Gastroesophageal sphincter (tissue), 4 donors: ENCODE data around the gene HPSE2. TPM values are rescaled to one million over a fixed set of nuclear protein-coding genes. Genes with fewer than 3 reads are reported as not detected.

Experiments used
- ATAC-seq: fragments of 150-250 bp; one replicate; pipeline ENCODE4 v1.9.1; 2016; ENCODE audit warnings: mild to moderate bottlenecking, moderate library complexity
- H3K27ac ChIP-seq, 4 donors: fragments of 200-600 bp; sonication (generic) in 3 of 4; 1 replicate in 3 of 4; 2 replicates in 1 of 4; pipeline ENCODE4 v1.5.1; 2016 to 2019
- H3K27me3 ChIP-seq: fragments of 200-600 bp; sonication (generic); one replicate; pipeline ENCODE4 v1.5.1; 2019
- H3K36me3 ChIP-seq, 2 donors: fragments of 200-600 bp; sonication (generic); one replicate each; pipeline ENCODE4 v1.5.1; 2019; ENCODE audit warnings: control low read depth in 1 of 2
- H3K4me1 ChIP-seq, 3 donors: fragments of 200-600 bp; sonication (generic); 1 replicate in 2 of 3; 2 replicates in 1 of 3; pipeline ENCODE4 v1.5.1; 2016 to 2019; ENCODE audit warnings: control low read depth in 2 of 3
- H3K4me3 ChIP-seq, 2 donors: fragments of 200-600 bp; sonication (generic); one replicate each; pipeline ENCODE4 v1.5.1; 2019; ENCODE audit warnings: mild to moderate bottlenecking in 1 of 2, moderate library complexity in 1 of 2
- H3K9me3 ChIP-seq, 3 donors: fragments of 200-600 bp; sonication (generic); one replicate each; pipeline ENCODE4 v1.5.1; 2017 to 2019; ENCODE audit warnings: control low read depth in 2 of 3
- CTCF ChIP-seq, 4 experiments: fragments of 200-600 bp in 2 of 4; fragments of 450-650 bp in 2 of 4; sonication (generic) in 1 of 4; IDR thresholded peaks; one replicate each; pipeline ENCODE4 v1.5.1; 2017 to 2019; ENCODE audit warnings: antibody characterized with exemption in 4 of 4, mild to moderate bottlenecking in 2 of 4, moderate library complexity in 2 of 4
- EP300 ChIP-seq: sonication (generic); formaldehyde crosslinking; IDR thresholded peaks from one replicate; pipeline ENCODE4 v1.6.1; 2017; ENCODE audit warnings: antibody characterized with exemption, mild to moderate bottlenecking
- POLR2A ChIP-seq, 2 donors: fragments of 450-650 bp; IDR thresholded peaks; one replicate each; pipeline ENCODE4 v1.6.1; 2017; ENCODE audit warnings: antibody characterized with exemption in 2 of 2, mild to moderate bottlenecking in 2 of 2, moderate library complexity in 1 of 2
- POLR2AphosphoS5 ChIP-seq: sonication (generic); formaldehyde crosslinking; IDR thresholded peaks from one replicate; pipeline ENCODE4 v1.6.1; 2017; ENCODE audit warnings: antibody characterized with exemption
- WGBS, 2 donors: methylation state at CpG; one replicate each; pipeline ENCODE4 v1.1.5; 2018; ENCODE audit warnings: low coverage in 1 of 2; 5-methylcytosine and 5-hydroxymethylcytosine counted together
- total RNA-seq, 4 donors: library from RNA; depleted of rRNA; stranded (reverse); fragments of >200 nt; gene quantifications; one replicate each; pipeline ENCODE4 v1.1.0, GENCODE V29; 2016

Gene HPSE2
- total RNA-seq, 4 donors from 2014 or later, result 19.1 to 74.5 (median 58.8) TPM

- peaks cover 3 to 98% of the 10 kb centered on the region in 2 donors for H3K36me3 ChIP-seq
- no peaks in the 10 kb centered on the region for H3K27me3 ChIP-seq
- no peak overlapping the region for H3K4me3 ChIP-seq
- no peak overlapping the region for H3K27ac ChIP-seq
- TF ChIP-seq POLR2AphosphoS5, result no peak
- TF ChIP-seq CTCF (IDR thresholded peaks at IDR 0.05), result no peak
- no peak for TF ChIP-seq EP300
- no peak for TF ChIP-seq POLR2A (IDR thresholded peaks at IDR 0.05)
- no CpG with 5 or more reads among the region's 8 CpGs for WGBS, 2 donors
- H3K4me1 ChIP-seq, result no peaks in the 10 kb centered on the region
- ATAC-seq, result no peak
- H3K9me3 ChIP-seq, result peaks cover 0 to 15% (median 0%) of the 10 kb centered on the region in 3 donors
Observed at GRCh38 chr10:98431016-98431415, 804.6 kb downstream of the HPSE2 start.

DNA sequence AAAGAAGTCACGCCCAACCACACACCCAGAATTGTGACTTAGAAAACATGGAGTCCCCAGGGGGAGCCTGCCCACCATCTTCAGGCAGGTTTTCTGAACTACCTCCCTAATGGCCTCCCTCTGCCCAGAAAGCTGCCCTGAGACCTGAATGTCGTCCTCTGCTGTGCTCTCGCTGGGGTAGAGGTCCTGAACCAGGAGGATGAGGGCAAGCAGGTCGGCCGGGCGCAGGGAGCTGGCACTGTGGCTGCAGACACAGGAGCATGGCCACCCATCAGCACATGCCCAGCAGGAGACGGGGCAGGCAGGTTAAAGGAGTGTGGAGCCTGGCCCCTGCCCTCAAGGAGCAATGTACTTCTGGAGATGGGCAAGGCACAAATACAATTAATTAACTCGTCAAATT lies 805.2 kb downstream of the HPSE2 start:
- no peak for ATAC-seq
- no peak overlapping the region for H3K27ac ChIP-seq
- H3K9me3 ChIP-seq, result peaks cover 0 to 15% (median 0%) of the 10 kb centered on the region in 3 donors
- TF ChIP-seq POLR2AphosphoS5 (no peak), EP300 (no peak), POLR2A (IDR thresholded peaks at IDR 0.05) (no peak), CTCF (IDR thresholded peaks at IDR 0.05) (no peak)
- H3K27me3 ChIP-seq, result no peaks in the 10 kb centered on the region
- H3K4me1 ChIP-seq, result no peaks in the 10 kb centered on the region
- no peak overlapping the region for H3K4me3 ChIP-seq
- WGBS, 2 donors, result 90 to 100% methylated on average over 2 of the region's 8 CpGs
- H3K36me3 ChIP-seq, result peaks cover 3 to 98% of the 10 kb centered on the region in 2 donors

GRCh38 chr10:98429320-98430072 lies 806.2 kb downstream of the HPSE2 start:
- ATAC-seq, result no peak
- Histone ChIP-seq H3K27me3 (no peaks in the 10 kb centered on the region), H3K9me3 (peaks cover 0 to 15% (median 0%) of the 10 kb centered on the region in 3 donors), H3K4me3 (no peak overlapping the region), H3K36me3 (peaks cover 3 to 98% of the 10 kb centered on the region in 2 donors), H3K4me1 (no peaks in the 10 kb centered on the region), H3K27ac (no peak overlapping the region)
- TF ChIP-seq EP300, result no peak
- no peak for TF ChIP-seq CTCF (IDR thresholded peaks at IDR 0.05)
- no peak for TF ChIP-seq POLR2A (IDR thresholded peaks at IDR 0.05)
- no peak for TF ChIP-seq POLR2AphosphoS5
- WGBS, 2 donors, result 88 to 96% methylated on average over 8 to 11 of the region's 22 CpGs

DNA sequence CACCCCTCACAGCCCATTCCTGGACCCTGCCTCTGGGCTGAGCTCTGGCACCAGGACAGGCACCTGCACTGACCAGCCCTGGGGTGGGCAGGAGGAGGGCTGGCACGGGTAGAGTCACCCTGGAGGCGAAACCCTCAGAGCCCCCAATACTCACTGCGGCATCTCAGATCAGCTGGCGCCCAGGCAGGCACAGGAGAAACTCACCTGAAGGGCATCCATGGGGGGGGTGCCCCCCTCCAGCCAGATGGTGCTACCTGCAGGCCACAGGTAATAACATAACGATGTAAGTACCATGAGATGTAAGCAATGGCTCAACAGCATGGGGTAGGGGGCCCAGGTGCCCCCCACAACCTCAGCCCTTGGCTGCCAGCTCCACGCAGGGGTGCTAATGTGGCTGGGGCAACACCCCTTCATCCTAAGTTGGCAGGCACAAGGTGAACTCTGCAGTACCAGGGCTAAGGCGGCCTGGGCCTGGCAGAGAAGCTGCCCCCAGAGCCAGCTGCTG lies 808.6 kb downstream of the HPSE2 start:
- peaks cover 0 to 1% (median 0%) of the 10 kb centered on the region in 3 donors for H3K9me3 ChIP-seq
- peaks cover 0 to 98% of the 10 kb centered on the region in 2 donors for H3K36me3 ChIP-seq
- no peak overlapping the region for H3K4me3 ChIP-seq
- no CpG with 5 or more reads among the region's 7 CpGs for WGBS, 2 donors
- no peak for TF ChIP-seq EP300
- TF ChIP-seq POLR2AphosphoS5, result no peak
- no peak for TF ChIP-seq POLR2A (IDR thresholded peaks at IDR 0.05)
- TF ChIP-seq CTCF (IDR thresholded peaks at IDR 0.05), result no peak
- ATAC-seq, result no peak
- H3K27me3 ChIP-seq, result no peaks in the 10 kb centered on the region
- no peaks in the 10 kb centered on the region for H3K4me1 ChIP-seq
- H3K27ac ChIP-seq, result no peak overlapping the region
